Glutamatergic neuron (in vitro differentiated cells): Measurements from ENCODE around the gene CAND1. TPM values are rescaled to one million over a fixed set of nuclear protein-coding genes. Genes with fewer than 3 reads are reported as not detected.

ENCODE experiments used
- DNase-seq: peaks from one replicate; pipeline ENCODE4 v3.0.0; 2022
- H3K27ac Mint-ChIP-seq: one replicate; pipeline ENCODE4 v1.8.0; 2020; ENCODE audit warnings: mild to moderate bottlenecking, mixed read lengths, inconsistent platforms; ENCODE audit not compliant: unreplicated experiment
- H3K27me3 Mint-ChIP-seq: one replicate; pipeline ENCODE4 v1.8.0; 2020; ENCODE audit warnings: mild to moderate bottlenecking, moderate library complexity, mixed read lengths, inconsistent platforms; ENCODE audit not compliant: unreplicated experiment
- H3K36me3 Mint-ChIP-seq: one replicate; pipeline ENCODE4 v1.8.0; 2020; ENCODE audit warnings: mild to moderate bottlenecking, mixed read lengths, inconsistent platforms; ENCODE audit not compliant: unreplicated experiment
- H3K4me1 Mint-ChIP-seq: one replicate; pipeline ENCODE4 v1.8.0; 2020; ENCODE audit warnings: mild to moderate bottlenecking, low read depth, mixed read lengths, inconsistent platforms; ENCODE audit not compliant: unreplicated experiment
- H3K4me3 Mint-ChIP-seq: one replicate; pipeline ENCODE4 v1.8.0; 2020; ENCODE audit warnings: mild to moderate bottlenecking, mixed read lengths, inconsistent platforms; ENCODE audit not compliant: unreplicated experiment
- H3K9me3 Mint-ChIP-seq: one replicate; pipeline ENCODE4 v1.8.0; 2020; ENCODE audit warnings: mild to moderate bottlenecking, moderate library complexity, mixed read lengths, inconsistent platforms; ENCODE audit not compliant: unreplicated experiment
- long read RNA-seq: library from polyadenylated mRNA; unstranded; transcript quantifications from one replicate; pipeline ENCODE4 v2.0.0, GENCODE V29; 2020; ENCODE audit not compliant: unreplicated experiment
- total RNA-seq: library from RNA; stranded (reverse); fragmentation: NEBNext Ultra II Directional; extraction: Animal tissue kit (Norgen Biotek cat#: 25700); gene quantifications from one replicate; pipeline ENCODE4 v1.2.1, GENCODE V29; 2021; ENCODE audit not compliant: unreplicated experiment
- TF ChIP-seq, protein P1 (sequence below): fragments of 200-600 bp; sonication (generic); IDR thresholded peaks from one replicate; pipeline ENCODE4 v1.5.0; 2021; ENCODE audit not compliant: partially characterized antibody, unreplicated experiment

CAND1 gene
- 195 TPM for total RNA-seq
- long read RNA-seq, full-length matches to known transcripts, result 8 of 13 reads
- long read RNA-seq, partial matches to known transcripts, result 2 of 13 reads
- long read RNA-seq, other reads (novel, unspliced or antisense), result 3 of 13 reads

DNA sequence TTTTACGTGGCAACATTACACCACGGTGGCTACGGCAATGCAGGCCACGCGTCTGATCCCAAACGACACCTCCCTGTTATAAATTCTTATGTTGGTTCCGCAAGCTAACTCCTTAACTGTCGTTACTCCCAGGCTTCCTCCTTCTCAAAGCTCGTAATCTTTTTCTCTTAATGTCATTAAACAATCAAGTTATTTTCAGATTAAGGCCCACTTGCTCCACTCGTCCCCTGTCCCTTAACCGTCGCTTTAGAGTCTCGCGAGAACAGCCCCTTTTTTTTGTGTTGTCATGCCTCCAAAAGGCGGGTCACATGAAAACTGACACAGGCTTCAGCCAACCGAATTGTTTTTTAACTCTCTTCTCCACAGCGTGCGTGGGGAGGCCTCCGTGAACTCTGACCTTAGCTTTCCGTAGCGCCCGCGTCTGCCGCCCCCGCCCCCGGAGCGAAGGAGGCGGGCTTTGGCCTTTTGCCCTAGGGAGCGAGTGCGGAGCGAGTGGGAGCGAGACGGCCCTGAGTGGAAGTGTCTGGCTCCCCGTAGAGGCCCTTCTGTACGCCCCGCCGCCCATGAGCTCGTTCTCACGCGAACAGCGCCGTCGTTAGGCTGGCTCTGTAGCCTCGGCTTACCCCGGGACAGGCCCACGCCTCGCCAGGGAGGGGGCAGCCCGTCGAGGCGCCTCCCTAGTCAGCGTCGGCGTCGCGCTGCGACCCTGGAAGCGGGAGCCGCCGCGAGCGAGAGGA lies at the start of gene CAND1:
Gene CAND1 (plus strand): TSS at position 463 of the 737 bp plus-strand sequence. CDS start 360 bp downstream, outside the sequence.
- Mint-ChIP-seq H3K4me3 (peak within 1 kb of the TSS; percentile 99), H3K4me1 (peaks cover 11% of the 10 kb centered on the region), H3K9me3 (peaks cover 12% of the 10 kb centered on the region), H3K27me3 (peaks cover 13% of the 10 kb centered on the region), H3K36me3 (peaks cover 6% of the 10 kb centered on the region), H3K27ac (peak within 1 kb of the TSS; percentile 99)
- TF ChIP-seq, protein P1, sequence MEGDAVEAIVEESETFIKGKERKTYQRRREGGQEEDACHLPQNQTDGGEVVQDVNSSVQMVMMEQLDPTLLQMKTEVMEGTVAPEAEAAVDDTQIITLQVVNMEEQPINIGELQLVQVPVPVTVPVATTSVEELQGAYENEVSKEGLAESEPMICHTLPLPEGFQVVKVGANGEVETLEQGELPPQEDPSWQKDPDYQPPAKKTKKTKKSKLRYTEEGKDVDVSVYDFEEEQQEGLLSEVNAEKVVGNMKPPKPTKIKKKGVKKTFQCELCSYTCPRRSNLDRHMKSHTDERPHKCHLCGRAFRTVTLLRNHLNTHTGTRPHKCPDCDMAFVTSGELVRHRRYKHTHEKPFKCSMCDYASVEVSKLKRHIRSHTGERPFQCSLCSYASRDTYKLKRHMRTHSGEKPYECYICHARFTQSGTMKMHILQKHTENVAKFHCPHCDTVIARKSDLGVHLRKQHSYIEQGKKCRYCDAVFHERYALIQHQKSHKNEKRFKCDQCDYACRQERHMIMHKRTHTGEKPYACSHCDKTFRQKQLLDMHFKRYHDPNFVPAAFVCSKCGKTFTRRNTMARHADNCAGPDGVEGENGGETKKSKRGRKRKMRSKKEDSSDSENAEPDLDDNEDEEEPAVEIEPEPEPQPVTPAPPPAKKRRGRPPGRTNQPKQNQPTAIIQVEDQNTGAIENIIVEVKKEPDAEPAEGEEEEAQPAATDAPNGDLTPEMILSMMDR, result no peak
- peak; percentile 90 for DNase-seq

DNA sequence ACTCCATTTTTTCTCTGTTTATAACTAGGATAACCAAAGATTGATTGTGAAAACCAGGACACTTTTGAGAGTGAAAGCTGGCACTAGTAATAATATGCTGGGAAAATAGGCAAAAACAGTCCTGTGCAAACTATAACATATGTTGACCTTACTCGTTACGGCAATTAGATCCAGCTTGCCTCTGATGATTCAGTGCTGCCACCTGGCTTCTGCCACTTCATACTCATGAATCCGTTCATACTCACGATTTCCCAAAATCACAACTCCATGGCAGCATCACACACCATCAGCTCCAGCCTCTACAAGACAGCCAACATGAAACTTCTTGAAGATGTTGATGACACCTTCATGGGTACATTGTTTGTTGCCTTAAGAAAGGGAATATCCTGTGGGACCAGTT lies 49.1 kb upstream of the CAND1 start:
- H3K27me3 Mint-ChIP-seq, result no peaks in the 10 kb centered on the region
- no peak overlapping the region for H3K27ac Mint-ChIP-seq
- TF ChIP-seq, protein P1, result no peak
- no peaks in the 10 kb centered on the region for H3K4me1 Mint-ChIP-seq
- DNase-seq, result no peak
- no peaks in the 10 kb centered on the region for H3K36me3 Mint-ChIP-seq
- peaks cover 2% of the 10 kb centered on the region for H3K9me3 Mint-ChIP-seq
- no peak overlapping the region for H3K4me3 Mint-ChIP-seq

DNA sequence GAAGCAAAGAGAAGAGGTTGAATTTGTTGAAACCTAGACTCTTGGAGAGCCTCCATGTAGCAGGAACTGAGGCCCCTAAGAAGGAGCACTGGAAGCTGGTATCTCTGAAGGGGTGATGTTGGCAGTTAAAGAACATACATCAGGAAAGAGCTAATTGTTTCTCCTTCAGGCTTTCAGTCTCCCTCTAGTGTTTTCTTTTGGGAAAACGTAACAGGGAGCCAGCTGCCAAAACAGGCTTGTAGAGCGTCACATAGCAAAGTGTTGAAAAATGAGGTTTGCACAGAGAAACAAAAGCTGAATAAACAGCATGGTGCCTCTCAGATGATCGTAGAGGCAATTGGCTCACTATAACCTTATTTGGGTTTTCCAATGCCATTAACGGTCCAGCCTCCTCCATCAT lies 46.9 kb upstream of the CAND1 start:
- H3K4me1 Mint-ChIP-seq, result peaks cover 3% of the 10 kb centered on the region
- H3K36me3 Mint-ChIP-seq, result no peaks in the 10 kb centered on the region
- no peak for DNase-seq
- H3K27me3 Mint-ChIP-seq, result peaks cover 2% of the 10 kb centered on the region
- H3K4me3 Mint-ChIP-seq, result no peak overlapping the region
- peaks cover 2% of the 10 kb centered on the region for H3K9me3 Mint-ChIP-seq
- TF ChIP-seq, protein P1, result peak; percentile 51
- no peak overlapping the region for H3K27ac Mint-ChIP-seq

DNA sequence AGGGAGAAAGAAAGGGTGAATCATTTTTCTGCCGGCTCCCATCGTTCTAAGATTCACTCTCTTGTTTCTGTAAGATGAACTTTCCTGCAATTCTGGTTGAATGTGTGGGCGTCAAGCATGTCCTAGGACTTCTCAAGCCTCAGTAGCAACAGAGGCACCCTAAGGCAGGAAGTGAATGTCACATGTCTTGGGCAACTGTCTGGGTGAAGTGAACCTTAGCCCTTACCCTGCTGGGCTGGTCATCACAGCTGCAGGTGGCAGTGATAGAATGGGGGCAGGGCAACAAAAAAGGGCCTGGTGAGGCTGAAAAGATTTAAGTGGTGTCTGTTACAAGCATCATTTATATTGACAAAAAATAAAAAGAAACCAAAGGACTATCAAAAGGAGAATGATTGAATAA lies 45.9 kb upstream of the CAND1 start:
- Mint-ChIP-seq H3K36me3 (no peaks in the 10 kb centered on the region), H3K27ac (no peak overlapping the region), H3K9me3 (peaks cover 2% of the 10 kb centered on the region), H3K4me3 (no peak overlapping the region), H3K27me3 (peaks cover 3% of the 10 kb centered on the region), H3K4me1 (peaks cover 3% of the 10 kb centered on the region)
- TF ChIP-seq, protein P1, result no peak
- DNase-seq, result no peak

DNA sequence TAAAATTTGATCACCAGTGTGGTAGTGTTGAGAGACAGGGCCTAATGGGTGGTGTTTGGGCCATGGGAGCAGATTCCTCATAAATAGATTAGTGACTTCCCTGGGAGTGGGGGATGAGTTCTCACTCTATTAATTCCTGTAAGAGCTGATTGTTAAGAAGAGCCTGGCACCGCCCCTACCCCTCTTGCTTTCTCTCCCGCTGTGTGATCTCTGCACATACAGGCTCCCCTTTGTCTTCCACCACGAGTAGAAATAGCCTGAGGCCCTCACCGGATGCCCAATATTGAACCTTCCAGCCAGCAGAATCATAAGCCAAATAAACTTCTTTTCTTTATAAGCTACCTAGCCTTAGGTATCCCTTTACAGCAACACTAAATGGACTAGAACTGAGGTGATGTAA lies 31.9 kb upstream of the CAND1 start:
- TF ChIP-seq, protein P1, result no peak
- no peak overlapping the region for H3K27ac Mint-ChIP-seq
- no peaks in the 10 kb centered on the region for H3K27me3 Mint-ChIP-seq
- DNase-seq, result no peak
- no peaks in the 10 kb centered on the region for H3K36me3 Mint-ChIP-seq
- H3K4me1 Mint-ChIP-seq, result no peaks in the 10 kb centered on the region
- H3K9me3 Mint-ChIP-seq, result no peaks in the 10 kb centered on the region
- H3K4me3 Mint-ChIP-seq, result no peak overlapping the region
